SK-N-MC (cell line): Measurements from ENCODE around the gene RHBDL1.

ENCODE experiments used
- DNase-seq: peaks from one replicate; pipeline ENCODE4 v3.0.0-alpha.2; 2011; ENCODE audit warnings: low read depth, low spot score
- H3K27ac ChIP-seq: fragments of 200-600 bp; sonication (generic); 2 replicates; pipeline ENCODE4 v1.5.1; 2016; ENCODE audit warnings: mixed run types
- H3K36me3 ChIP-seq: fragments of 200-600 bp; sonication (generic); 2 replicates; pipeline ENCODE4 v1.6.1; 2017; ENCODE audit warnings: antibody characterized with exemption, low read length, mixed read lengths; ENCODE audit not compliant: insufficient read depth
- H3K4me3 ChIP-seq: fragments of 200-600 bp; sonication (generic); 2 replicates; pipeline ENCODE4 v1.5.1; 2016
- H3K9ac ChIP-seq: fragments of 200-600 bp; sonication (generic); 2 replicates; pipeline ENCODE4 v1.8.0; 2017; ENCODE audit warnings: mixed run types, mixed read lengths; ENCODE audit not compliant: insufficient read length
- H3K9me3 ChIP-seq: fragments of 200-600 bp; sonication (generic); 2 replicates; pipeline ENCODE4 v1.6.1; 2017; ENCODE audit warnings: low read depth, mild to moderate bottlenecking, antibody characterized with exemption, low read length, moderate library complexity, mixed read lengths
- EZH2 ChIP-seq: fragments of 200-600 bp; sonication (generic); IDR thresholded peaks from one replicate; pipeline ENCODE4 v1.6.1; 2017; ENCODE audit warnings: antibody characterized with exemption
- FOXP2 ChIP-seq: optimal IDR thresholded peaks from 2 replicates; pipeline ENCODE3; 2011; ENCODE audit warnings: mild to moderate bottlenecking, moderate library complexity; ENCODE audit not compliant: insufficient read depth; ENCODE audit errors: extremely low read length, control extremely low read depth
- POLR2AphosphoS5 ChIP-seq: IDR thresholded peaks from 2 replicates; pipeline ENCODE4 v1.6.1; 2012; ENCODE audit warnings: mild to moderate bottlenecking, low read depth, low read length, borderline replicate concordance

The RHBDL1 gene

DNA sequence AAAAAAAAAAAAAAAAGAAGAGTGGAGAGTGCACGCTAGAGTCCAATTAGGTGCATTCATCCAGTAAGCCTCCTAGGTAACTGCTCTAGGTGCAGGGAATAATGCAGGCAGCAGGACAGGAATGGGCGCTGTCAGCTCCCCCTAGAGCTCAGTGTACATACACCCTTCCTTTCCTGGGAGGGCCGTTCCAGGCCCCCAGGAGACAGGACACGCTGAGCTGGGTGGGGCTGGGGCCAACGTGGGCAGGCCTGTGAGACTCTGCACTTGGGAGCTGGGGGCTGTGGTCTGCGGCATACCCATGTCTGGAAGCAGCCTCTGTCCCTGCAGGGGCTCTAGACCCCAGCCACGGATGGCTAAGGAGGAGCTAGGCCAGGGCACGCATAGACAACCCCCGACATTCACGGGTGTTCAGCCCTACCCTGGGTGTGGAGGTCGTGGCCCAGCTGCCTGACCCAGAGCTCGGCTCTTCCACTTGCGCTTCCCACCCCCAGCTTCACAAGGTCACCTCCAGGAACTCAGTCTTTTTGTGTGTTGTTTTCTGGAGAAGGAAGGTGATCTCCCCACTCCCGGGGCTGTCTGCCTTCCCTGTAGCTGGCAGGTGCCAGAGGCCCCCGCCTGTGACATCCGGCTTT is 44.5 kb downstream of the RHBDL1 start:
- no peak for DNase-seq
- Histone ChIP-seq H3K27ac (no peak overlapping the region), H3K9ac (no peak overlapping the region), H3K36me3 (no peaks in the 10 kb centered on the region), H3K4me3 (peak overlapping the region; percentile 85), H3K9me3 (no peaks in the 10 kb centered on the region)
- TF ChIP-seq EZH2: no peak
- no peak for TF ChIP-seq POLR2AphosphoS5
- no peak for TF ChIP-seq FOXP2

GRCh38 chr16:720447-720989 is 45.0 kb downstream of the RHBDL1 start:
- Histone ChIP-seq H3K9ac (peak overlapping the region; percentile 60), H3K4me3 (peak overlapping the region; percentile 85), H3K9me3 (no peaks in the 10 kb centered on the region), H3K27ac (no peak overlapping the region), H3K36me3 (no peaks in the 10 kb centered on the region)
- TF ChIP-seq EZH2 (no peak), POLR2AphosphoS5 (0 out of 2 replicates have a peak, but pooled peaks have one; percentile 2)
- DNase-seq: no peak

DNA sequence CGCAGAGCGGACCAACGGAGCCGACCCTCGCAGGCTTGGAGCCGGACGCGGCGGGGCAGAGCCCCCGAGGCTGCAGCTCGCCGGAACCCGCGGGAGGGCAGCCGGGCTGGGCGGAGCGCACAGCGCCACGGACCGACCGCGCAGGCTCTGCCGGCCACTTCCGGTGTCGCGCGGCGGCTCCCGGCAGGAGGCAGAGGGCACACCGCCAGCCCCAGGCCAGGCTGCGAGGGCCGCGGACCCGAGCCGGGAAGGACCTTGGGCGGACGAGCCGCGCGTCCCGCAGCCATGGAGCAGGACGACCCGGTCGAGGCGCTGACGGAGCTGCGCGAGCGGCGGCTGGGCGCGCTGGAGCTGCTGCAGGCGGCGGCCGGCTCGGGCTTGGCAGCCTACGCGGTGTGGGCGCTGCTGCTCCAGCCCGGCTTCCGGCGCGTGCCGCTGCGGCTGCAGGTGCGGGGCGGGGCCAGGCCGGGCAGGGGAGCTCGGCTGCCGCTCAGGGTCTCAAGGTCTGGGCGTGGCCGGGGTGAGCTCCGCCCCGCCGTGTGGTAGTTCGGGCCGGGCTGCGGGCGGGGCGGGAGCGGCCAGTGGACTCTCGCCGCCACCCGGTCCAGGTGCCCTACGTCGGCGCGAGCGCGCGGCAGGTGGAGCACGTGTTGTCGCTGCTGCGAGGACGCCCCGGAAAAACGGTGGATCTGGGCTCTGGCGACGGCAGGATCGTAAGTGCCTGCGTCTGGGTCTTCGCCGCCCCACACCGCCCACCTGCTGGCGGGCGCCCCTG is 45.7 kb downstream of the RHBDL1 start, which contains the start of gene ANTKMT:
Gene ANTKMT (plus strand): TSS at position 157 of the 775 bp plus-strand sequence. CDS start 129 bp downstream, at position 286.
- DNase-seq: no peak

DNA sequence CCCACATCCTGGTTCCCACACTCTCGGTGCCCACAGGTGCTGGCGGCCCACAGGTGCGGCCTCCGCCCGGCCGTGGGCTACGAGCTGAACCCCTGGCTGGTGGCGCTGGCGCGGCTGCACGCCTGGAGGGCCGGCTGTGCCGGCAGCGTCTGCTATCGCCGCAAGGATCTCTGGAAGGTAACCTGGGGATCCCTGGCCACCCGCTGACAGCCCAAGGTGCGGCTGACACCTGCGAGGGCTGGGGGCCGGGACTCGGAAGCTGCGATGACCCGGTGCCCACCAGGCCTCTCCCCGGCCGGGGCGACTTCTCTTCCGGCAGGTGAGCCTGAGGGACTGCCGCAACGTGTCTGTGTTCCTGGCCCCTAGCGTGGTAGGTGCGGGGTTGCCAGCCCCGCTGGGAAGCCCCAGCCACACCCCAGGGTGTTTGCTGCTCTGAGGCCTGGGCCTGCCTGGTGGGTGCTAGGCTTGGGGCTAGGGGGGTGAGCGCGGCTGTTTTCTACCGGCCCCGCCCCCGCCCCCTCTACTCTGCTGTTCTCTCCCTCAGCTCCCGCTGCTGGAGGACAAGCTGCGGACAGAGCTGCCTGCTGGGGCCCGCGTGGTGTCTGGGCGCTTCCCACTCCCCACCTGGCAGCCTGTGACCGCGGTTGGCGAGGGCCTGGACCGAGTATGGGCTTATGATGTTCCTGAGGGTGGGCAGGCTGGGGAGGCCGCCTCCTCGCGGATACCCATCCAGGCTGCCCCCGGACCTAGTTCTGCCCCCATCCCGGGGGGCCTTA is 46.5 kb downstream of the RHBDL1 start:
- Histone ChIP-seq H3K36me3 (no peaks in the 10 kb centered on the region), H3K27ac (no peak overlapping the region), H3K9me3 (no peaks in the 10 kb centered on the region), H3K9ac (no peak overlapping the region), H3K4me3 (peak overlapping the region; percentile 85)
- no peak for DNase-seq
- TF ChIP-seq EZH2: no peak
- no peak for TF ChIP-seq FOXP2
- TF ChIP-seq POLR2AphosphoS5: no peak

More for the DNA sequence above, 45.7 kb downstream of the RHBDL1 start, which contains the start of gene ANTKMT:
- TF ChIP-seq POLR2AphosphoS5: no peak; the same call in 1 of the 2 replicates
- no peak for TF ChIP-seq FOXP2
- no peak for TF ChIP-seq EZH2
- H3K4me3 ChIP-seq: peak within 1 kb of the TSS; percentile 85
- peak within 1 kb of the TSS; percentile 60 for H3K9ac ChIP-seq
- no peak within 1 kb of the TSS for H3K27ac ChIP-seq
- no peaks in the 10 kb centered on the region for H3K9me3 ChIP-seq
- H3K36me3 ChIP-seq: no peaks in the 10 kb centered on the region

DNA sequence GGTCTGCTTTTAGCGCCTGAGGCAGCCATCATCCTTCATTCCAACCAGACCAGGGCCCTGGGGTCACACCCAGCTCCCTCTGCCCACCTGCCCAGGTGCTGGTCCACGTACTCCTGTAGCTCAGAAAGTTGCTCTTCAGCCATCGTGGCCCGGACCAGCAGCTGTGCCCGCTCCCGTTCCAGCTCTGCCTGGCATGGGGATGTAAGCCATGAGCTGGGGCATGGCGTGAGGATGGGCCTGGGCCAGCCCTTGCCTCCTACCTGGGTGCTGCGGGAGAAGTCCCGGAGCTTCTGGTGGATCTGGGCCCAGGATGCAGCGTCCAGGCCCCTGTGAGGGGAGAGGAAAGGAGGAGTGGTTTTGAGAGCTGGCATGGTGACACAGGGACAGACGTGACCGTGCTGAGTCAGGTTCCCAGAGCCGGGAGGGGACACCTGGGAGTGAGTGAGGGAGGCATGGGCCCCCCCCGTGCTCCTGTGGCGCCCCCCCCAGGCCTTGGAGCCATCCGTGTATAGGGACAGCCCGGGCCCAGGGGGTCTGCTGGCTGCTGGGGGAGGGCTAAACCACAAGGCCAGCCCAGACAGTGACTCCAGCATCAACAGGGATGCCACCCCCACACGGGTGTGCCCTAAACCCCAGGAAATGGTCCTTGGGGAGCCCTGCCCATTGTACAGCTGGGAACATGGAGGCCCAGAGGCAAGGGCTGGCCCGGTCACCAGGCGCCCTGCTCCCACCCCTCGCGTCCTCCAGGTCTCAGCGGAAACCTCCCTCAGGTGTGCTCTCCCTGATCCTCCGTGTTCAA is 47.6 kb downstream of the RHBDL1 start:
- Histone ChIP-seq H3K9me3 (no peaks in the 10 kb centered on the region), H3K27ac (no peak overlapping the region), H3K36me3 (no peaks in the 10 kb centered on the region), H3K9ac (no peak overlapping the region), H3K4me3 (no peak overlapping the region)
- TF ChIP-seq EZH2: no peak
- no peak for DNase-seq

- no peak for DNase-seq
- no peak overlapping the region for H3K4me3 ChIP-seq
- no peak for TF ChIP-seq EZH2
- no peak for TF ChIP-seq POLR2AphosphoS5
- TF ChIP-seq FOXP2: no peak
- H3K27ac ChIP-seq: no peak overlapping the region
- no peaks in the 10 kb centered on the region for H3K36me3 ChIP-seq
- no peaks in the 10 kb centered on the region for H3K9me3 ChIP-seq
- H3K9ac ChIP-seq: no peak overlapping the region
These were observed 48.2 kb downstream of the RHBDL1 start for GRCh38 chr16:723695-724094.

GRCh38 chr16:724188-725040 is 48.9 kb downstream of the RHBDL1 start:
- Histone ChIP-seq H3K4me3 (no peak overlapping the region), H3K27ac (no peak overlapping the region), H3K9ac (no peak overlapping the region), H3K9me3 (no peaks in the 10 kb centered on the region), H3K36me3 (no peaks in the 10 kb centered on the region)
- TF ChIP-seq POLR2AphosphoS5 (no peak), EZH2 (no peak), FOXP2 (no peak)
- no peak for DNase-seq
